ENCODE measurements around the gene CFAP53. TPM values are rescaled to one million over a fixed set of nuclear protein-coding genes. Genes with fewer than 3 reads are reported as not detected.

CFAP53 gene
- total RNA-seq, 2 donors from 2014 or later: 0.35 TPM; not detected in 1

DNA sequence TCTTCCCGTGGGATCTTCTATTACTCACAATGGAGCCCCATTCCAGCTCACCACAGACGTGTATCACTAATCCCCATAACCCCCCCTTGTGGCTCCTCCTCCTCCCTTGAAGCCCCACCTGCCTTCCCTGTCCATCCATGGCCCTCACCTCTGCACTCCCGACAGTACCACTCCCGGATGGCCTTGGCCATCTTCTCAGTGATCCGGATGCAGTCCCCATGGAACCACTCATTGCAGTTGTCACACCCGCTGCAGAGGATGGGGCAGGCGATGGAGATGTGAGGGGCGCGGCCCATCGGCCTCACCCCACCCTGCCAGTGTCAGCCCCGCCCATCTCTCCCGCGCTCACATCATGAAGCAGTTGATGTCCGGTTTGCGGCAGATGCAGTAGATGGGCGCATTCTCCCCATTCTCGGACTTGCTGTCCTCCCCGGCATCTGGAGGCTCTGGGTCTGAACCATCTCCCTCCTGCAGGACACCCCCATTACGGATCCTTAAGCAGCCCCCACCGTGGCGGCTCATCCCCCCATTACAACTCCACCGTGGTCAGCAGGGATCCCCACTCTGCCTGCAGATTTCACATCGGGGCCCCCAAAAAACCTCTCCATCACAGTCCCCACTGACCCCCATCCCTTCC, 20.2 kb upstream of the CFAP53 start:
- TF ChIP-seq, protein P1, sequence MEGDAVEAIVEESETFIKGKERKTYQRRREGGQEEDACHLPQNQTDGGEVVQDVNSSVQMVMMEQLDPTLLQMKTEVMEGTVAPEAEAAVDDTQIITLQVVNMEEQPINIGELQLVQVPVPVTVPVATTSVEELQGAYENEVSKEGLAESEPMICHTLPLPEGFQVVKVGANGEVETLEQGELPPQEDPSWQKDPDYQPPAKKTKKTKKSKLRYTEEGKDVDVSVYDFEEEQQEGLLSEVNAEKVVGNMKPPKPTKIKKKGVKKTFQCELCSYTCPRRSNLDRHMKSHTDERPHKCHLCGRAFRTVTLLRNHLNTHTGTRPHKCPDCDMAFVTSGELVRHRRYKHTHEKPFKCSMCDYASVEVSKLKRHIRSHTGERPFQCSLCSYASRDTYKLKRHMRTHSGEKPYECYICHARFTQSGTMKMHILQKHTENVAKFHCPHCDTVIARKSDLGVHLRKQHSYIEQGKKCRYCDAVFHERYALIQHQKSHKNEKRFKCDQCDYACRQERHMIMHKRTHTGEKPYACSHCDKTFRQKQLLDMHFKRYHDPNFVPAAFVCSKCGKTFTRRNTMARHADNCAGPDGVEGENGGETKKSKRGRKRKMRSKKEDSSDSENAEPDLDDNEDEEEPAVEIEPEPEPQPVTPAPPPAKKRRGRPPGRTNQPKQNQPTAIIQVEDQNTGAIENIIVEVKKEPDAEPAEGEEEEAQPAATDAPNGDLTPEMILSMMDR (IDR thresholded peaks at IDR 0.05): no peak
- Histone ChIP-seq H3K36me3 (peaks cover 12% of the 10 kb centered on the region), H3K27ac (peak overlapping the region; percentile 82 to 91), H3K4me3 (peak overlapping the region; percentile 98), H3K9me3 (no peaks in the 10 kb centered on the region), H3K4me1 (ENCODE audit: control insufficient read depth in 1 of 2, low read depth in 2 of 2) (peaks cover 0 to 12% of the 10 kb centered on the region in 2 donors), H3K27me3 (replicated peaks; ENCODE audit: insufficient read depth) (no peaks in the 10 kb centered on the region)
- DNase-seq (ENCODE audit: low spot score): no peak
- no peak for ATAC-seq (ENCODE audit: insufficient number of reproducible peaks, low FRiP score, low read depth)

DNA sequence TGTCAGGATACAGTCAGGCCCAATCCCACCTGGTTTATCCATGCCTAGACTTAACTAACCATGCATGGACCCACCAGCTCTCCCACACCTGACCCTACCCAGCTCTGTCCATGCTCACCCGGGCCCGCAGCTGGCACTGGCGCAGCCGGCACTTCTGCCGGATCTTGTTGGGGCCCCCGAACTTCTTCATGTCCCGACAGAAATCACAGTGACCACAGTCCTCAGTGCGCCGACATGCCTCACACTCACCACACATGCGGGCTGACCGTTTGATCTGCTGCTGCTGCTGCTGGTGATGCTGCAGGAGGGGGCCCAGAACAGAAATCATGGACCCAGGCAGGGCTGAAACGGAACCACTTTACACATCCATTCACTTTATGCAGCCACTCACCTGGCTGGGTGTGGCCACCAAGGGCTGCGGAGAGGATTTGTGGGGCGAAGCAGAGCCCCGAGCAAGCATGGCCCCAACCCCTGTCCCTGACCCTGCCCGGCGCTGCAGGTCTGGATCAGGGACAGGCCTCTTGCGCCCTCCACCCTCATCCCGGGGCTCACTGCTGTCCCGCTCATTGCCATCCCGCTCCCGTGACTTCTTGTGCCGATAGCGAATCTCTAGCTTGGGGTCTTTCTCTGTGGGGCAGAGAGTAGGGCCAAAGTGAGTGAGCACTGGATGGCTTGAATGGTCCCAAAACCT, 19.5 kb upstream of the CFAP53 start:
- peaks cover 0 to 12% of the 10 kb centered on the region in 2 donors for H3K4me1 ChIP-seq (ENCODE audit: control insufficient read depth in 1 of 2, low read depth in 2 of 2)
- DNase-seq (ENCODE audit: low spot score) (no peak), ATAC-seq (ENCODE audit: insufficient number of reproducible peaks, low FRiP score, low read depth) (no peak)
- no peak overlapping the region for H3K27ac ChIP-seq
- no peak overlapping the region for H3K4me3 ChIP-seq
- H3K36me3 ChIP-seq: peaks cover 12% of the 10 kb centered on the region
- TF ChIP-seq, protein P1 (IDR thresholded peaks at IDR 0.05): no peak
- H3K9me3 ChIP-seq: no peaks in the 10 kb centered on the region
- H3K27me3 ChIP-seq (replicated peaks; ENCODE audit: insufficient read depth): no peaks in the 10 kb centered on the region

DNA sequence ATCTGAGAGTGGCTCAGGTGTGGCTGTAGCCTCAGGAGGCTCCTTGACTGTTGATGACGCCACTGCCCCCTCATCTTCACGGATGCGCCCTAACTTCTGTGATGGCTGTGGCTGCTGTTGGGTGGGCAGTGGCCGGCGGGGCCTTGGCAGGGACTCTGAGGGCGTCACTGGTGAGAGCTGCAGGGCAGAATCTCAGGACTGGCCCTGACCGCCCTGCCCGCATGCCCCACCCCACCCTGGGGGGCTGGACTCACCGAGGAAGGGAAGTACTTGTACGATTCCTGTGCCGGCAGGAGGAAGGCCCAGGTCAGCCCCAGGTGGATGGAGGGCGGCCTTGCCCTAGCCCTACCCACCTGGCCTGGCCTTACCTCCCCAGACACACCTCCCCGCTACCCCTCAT, 18.8 kb upstream of the CFAP53 start:
- Histone ChIP-seq H3K4me1 (ENCODE audit: control insufficient read depth in 1 of 2, low read depth in 2 of 2) (peaks cover 5 to 19% of the 10 kb centered on the region in 2 donors), H3K27ac (no peak overlapping the region), H3K36me3 (peaks cover 12% of the 10 kb centered on the region), H3K4me3 (no peak overlapping the region), H3K27me3 (replicated peaks; ENCODE audit: insufficient read depth) (no peaks in the 10 kb centered on the region), H3K9me3 (no peaks in the 10 kb centered on the region)
- ATAC-seq (ENCODE audit: insufficient number of reproducible peaks, low FRiP score, low read depth) (no peak), DNase-seq (ENCODE audit: low spot score) (no peak)
- TF ChIP-seq, protein P1 (IDR thresholded peaks at IDR 0.05): no peak

DNA sequence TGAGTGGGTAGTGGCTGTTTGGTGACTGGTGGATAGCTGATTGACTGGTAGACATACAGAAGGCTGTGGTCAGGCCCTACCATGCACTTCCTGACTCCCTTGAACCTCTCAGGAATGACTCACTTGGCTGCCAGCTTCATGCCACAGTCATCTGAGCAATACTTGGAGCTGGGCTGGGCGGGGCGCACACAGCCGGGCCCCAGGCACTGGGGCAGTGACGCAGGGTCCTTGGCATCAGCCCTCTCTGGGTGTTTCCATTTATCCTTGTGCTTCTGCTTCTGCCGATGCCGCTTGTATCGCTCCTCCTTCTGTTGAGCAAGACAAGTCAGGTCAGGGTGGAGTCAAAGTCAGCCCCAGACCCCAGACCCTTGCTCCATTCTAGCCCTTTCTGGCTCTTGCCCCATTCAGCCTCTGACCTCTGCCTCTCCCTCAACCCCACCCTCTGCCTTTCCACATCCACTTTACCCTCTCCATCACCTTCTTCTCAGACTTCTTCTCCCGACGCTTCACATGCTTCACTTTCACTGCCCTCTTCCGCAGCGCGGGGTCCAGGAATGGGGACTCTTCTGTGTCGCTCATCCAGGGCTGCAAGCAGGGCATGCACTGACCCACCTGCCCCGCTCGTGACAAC, 18.1 kb upstream of the CFAP53 start:
- no peaks in the 10 kb centered on the region for H3K27me3 ChIP-seq (replicated peaks; ENCODE audit: insufficient read depth)
- no peak for DNase-seq (ENCODE audit: low spot score)

More for the DNA sequence above, 18.1 kb upstream of the CFAP53 start:
- no peak overlapping the region for H3K4me3 ChIP-seq
- peaks cover 11 to 26% of the 10 kb centered on the region in 2 donors for H3K4me1 ChIP-seq (ENCODE audit: control insufficient read depth in 1 of 2, low read depth in 2 of 2)
- no peaks in the 10 kb centered on the region for H3K9me3 ChIP-seq
- peaks cover 16% of the 10 kb centered on the region for H3K36me3 ChIP-seq
- no peak for ATAC-seq (ENCODE audit: insufficient number of reproducible peaks, low FRiP score, low read depth)
- H3K27ac ChIP-seq: no peak overlapping the region
- TF ChIP-seq, protein P1 (IDR thresholded peaks at IDR 0.05): no peak

Data from thoracic aorta (tissue), 2 donors.